Endothelial cell of umbilical vein (primary cell): ENCODE measurements around the gene CDH9. TPM values are rescaled to one million over a fixed set of nuclear protein-coding genes. Genes with fewer than 3 reads are reported as not detected.

ENCODE experiments used
- BruUV-seq: library from RNA; stranded (reverse); fragments of 400-500 nt; replicated peaks from 2 replicates; lab custom pipeline; 2021; lab: Mats Ljungman, UMichigan
- CTCF ChIA-PET: fragments of 300-600, 350-600 bp; sonication (Branson Sonifier 250); formaldehyde crosslinking; loops from one replicate; lab custom pipeline; 2021; ENCODE audit warnings: antibody characterized with exemption, inconsistent platforms; lab: Charles Lee
- POLR2A ChIA-PET: fragments of 300-600, 350-600 bp; sonication (Branson Sonifier 250); formaldehyde crosslinking; loops from one replicate; lab custom pipeline; 2021; ENCODE audit warnings: antibody characterized with exemption, inconsistent platforms; lab: Charles Lee
- DNase-seq: peaks from one replicate; pipeline ENCODE4 v3.0.0-alpha.2; 2011; ENCODE audit warnings: low read depth, low spot score
- FAIRE-seq: peaks from 2 replicates; lab custom pipeline; 2011; peaks lifted over from hg19 to GRCh38; lab: Jason Lieb, UNC
- H2AFZ ChIP-seq: 2 replicates; pipeline ENCODE4 v1.6.0; 2012; ENCODE audit warnings: low read depth, low read length, control low read depth, inconsistent platforms
- H3K27ac ChIP-seq: 2 replicates; pipeline ENCODE4 v1.5.1; 2011; ENCODE audit warnings: low read depth, mild to moderate bottlenecking, control low read depth, low read length, moderate library complexity; ENCODE audit not compliant: insufficient read depth
- H3K27me3 ChIP-seq, 2 experiments: 2 replicates each; pipeline versions ENCODE4 v1.6.0 to v1.6.1; 2011; ENCODE audit warnings: low read length in 2 of 2, mixed read lengths in 1 of 2; ENCODE audit not compliant: control insufficient read depth in 2 of 2, insufficient read depth in 2 of 2
- H3K36me3 ChIP-seq, 2 experiments: 2 replicates in 1 of 2; 3 replicates in 1 of 2; pipeline ENCODE4 v1.5.1; 2011; ENCODE audit warnings: low read length in 2 of 2, mild to moderate bottlenecking in 1 of 2, moderate library complexity in 1 of 2; ENCODE audit not compliant: control insufficient read depth in 2 of 2, insufficient read depth in 2 of 2; ENCODE audit errors: extremely low read depth in 1 of 2
- H3K4me1 ChIP-seq: 3 replicates; pipeline ENCODE4 v1.5.1; 2011; ENCODE audit warnings: mild to moderate bottlenecking, low read length; ENCODE audit not compliant: control insufficient read depth, insufficient read depth; ENCODE audit errors: extremely low read depth
- H3K4me2 ChIP-seq: 2 replicates; pipeline ENCODE4 v1.6.1; 2011; ENCODE audit warnings: low read length, control low read depth, mixed read lengths; ENCODE audit not compliant: insufficient read depth
- H3K4me3 ChIP-seq, 3 experiments: fragments of 200-600 bp in 1 of 3; sonication (generic), shearing (Covaris generic) in 1 of 3; replicated peaks in 1 of 3; 2 replicates each; pipeline ENCODE4 v1.5.1; 2011 to 2016; ENCODE audit warnings: control low read depth in 3 of 3, low read length in 3 of 3, mild to moderate bottlenecking in 2 of 3, inconsistent platforms in 1 of 3, low read depth in 1 of 3, moderate library complexity in 1 of 3; ENCODE audit not compliant: insufficient read depth in 1 of 3
- H3K79me2 ChIP-seq: 2 replicates; pipeline ENCODE4 v1.6.0; 2012; ENCODE audit warnings: low read length, inconsistent platforms; ENCODE audit not compliant: control insufficient read depth, insufficient read depth
- H3K9ac ChIP-seq: replicated peaks from 2 replicates; pipeline ENCODE3; 2011; ENCODE audit warnings: low read length, control low read depth; ENCODE audit not compliant: insufficient read depth; ENCODE audit errors: extremely low read depth
- H3K9me1 ChIP-seq: replicated peaks from 3 replicates; pipeline ENCODE4 v1.6.0; 2011; ENCODE audit warnings: mild to moderate bottlenecking, low read length; ENCODE audit not compliant: control insufficient read depth, insufficient read depth; ENCODE audit errors: extremely low read depth
- H3K9me3 ChIP-seq: replicated peaks from 2 replicates; pipeline ENCODE4 v1.5.1; 2012; ENCODE audit warnings: low read length, inconsistent platforms; ENCODE audit not compliant: control insufficient read depth, insufficient read depth
- H4K20me1 ChIP-seq: replicated peaks from 2 replicates; pipeline ENCODE3; 2011; ENCODE audit warnings: mild to moderate bottlenecking, low read length; ENCODE audit not compliant: control insufficient read depth, insufficient read depth; ENCODE audit errors: extremely low read depth
- EZH2 ChIP-seq: IDR thresholded peaks from 2 replicates; pipeline ENCODE4 v1.6.1; 2012; ENCODE audit warnings: borderline replicate concordance, low read depth, mild to moderate bottlenecking, moderate library complexity, low read length, inconsistent platforms; ENCODE audit not compliant: severe bottlenecking
- FOS ChIP-seq: IDR thresholded peaks from 2 replicates; pipeline ENCODE4 v1.6.1; 2011; ENCODE audit warnings: mild to moderate bottlenecking, low read length, moderate library complexity, borderline replicate concordance; ENCODE audit not compliant: insufficient read depth
- GATA2 ChIP-seq: IDR thresholded peaks from 2 replicates; pipeline ENCODE4 v1.7.0; 2011; ENCODE audit warnings: low read depth, mild to moderate bottlenecking, moderate library complexity, mixed read lengths, low read length; ENCODE audit not compliant: insufficient read length, insufficient read depth
- JUN ChIP-seq: IDR thresholded peaks from 2 replicates; pipeline ENCODE4 v1.6.1; 2011; ENCODE audit warnings: borderline replicate concordance, low read depth; ENCODE audit not compliant: insufficient read length, insufficient read depth
- MAX ChIP-seq: IDR thresholded peaks from 2 replicates; pipeline ENCODE4 v1.6.1; 2011; ENCODE audit not compliant: insufficient read depth, insufficient read length
- MYC ChIP-seq: IDR thresholded peaks from one replicate; pipeline ENCODE4 v1.6.1; 2011; ENCODE audit warnings: mild to moderate bottlenecking, low read depth, low read length
- POLR2A ChIP-seq: IDR thresholded peaks from 2 replicates; pipeline ENCODE4 v1.6.1; 2012; ENCODE audit warnings: low read depth, mild to moderate bottlenecking, control low read depth, low read length
- POLR2AphosphoS5 ChIP-seq: IDR thresholded peaks from 2 replicates; pipeline ENCODE4 v1.6.1; 2012; ENCODE audit warnings: low read depth, mild to moderate bottlenecking, control low read depth, low read length, moderate library complexity; ENCODE audit not compliant: insufficient read depth
- dilution Hi-C: fragments of 300-500 bp; cut with MboI; formaldehyde crosslinking; loops from one replicate; pipeline ENCODE4 v1.15.0; 2019; ENCODE audit warnings: low sequenced_read_pairs; ENCODE audit not compliant: extremely low pct_ligation_motif_present
- intact Hi-C: fragments of 100-400 bp; cut with micrococcal nuclease; formaldehyde crosslinking; loops from one replicate; pipeline ENCODE4 v1.10.0; 2022
- polyA plus RNA-seq, 4 experiments: library from polyadenylated mRNA; depleted of rRNA in 3 of 4; stranded (reverse) in 3 of 4; unstranded in 1 of 4; fragments of >200 nt; gene quantifications; 2 replicates each; pipeline versions ENCODE4 v1.2.1 to v1.2.3, GENCODE V29; 2011 to 2012; ENCODE audit warnings: missing spikeins in 1 of 4
- total RNA-seq: library from RNA; stranded (reverse); gene quantifications from 2 replicates; pipeline ENCODE4 v1.2.3, GENCODE V29; 2021

Gene CDH9
- total and polyA plus RNA-seq, 2 donors (not counting 3 experiments of a cell fraction or from before 2014, with no cell fraction given): not detected

GRCh38 chr5:26932238-26932637 is 106.1 kb downstream of the CDH9 start:
- Histone ChIP-seq H3K9ac (no peak overlapping the region), H3K4me3 (no peak overlapping the region), H3K79me2 (no peaks in the 10 kb centered on the region), H3K9me1 (no peaks in the 10 kb centered on the region), H3K36me3 (no peaks in the 10 kb centered on the region), H2AFZ (no peak overlapping the region), H3K9me3 (peaks cover 2% of the 10 kb centered on the region), H3K4me1 (no peaks in the 10 kb centered on the region), H3K27me3 (no peaks in the 10 kb centered on the region), H4K20me1 (no peaks in the 10 kb centered on the region), H3K4me2 (no peak overlapping the region), H3K27ac (no peak overlapping the region)
- intact Hi-C loops (no loop called here), dilution Hi-C loops (no loop called here)
- FAIRE-seq: no peak
- ChIA-PET CTCF (no interaction called here), POLR2A (no interaction called here)
- BruUV-seq: no TSS peak
- no peak for DNase-seq
- TF ChIP-seq JUN (no peak), GATA2 (no peak), MAX (no peak), POLR2AphosphoS5 (no peak)

GRCh38 chr5:26921439-26921838 is 116.9 kb downstream of the CDH9 start:
- Histone ChIP-seq H3K4me3 (no peak overlapping the region), H2AFZ (no peak overlapping the region), H3K4me2 (no peak overlapping the region), H4K20me1 (no peaks in the 10 kb centered on the region), H3K9me3 (peaks cover 3% of the 10 kb centered on the region), H3K9ac (no peak overlapping the region), H3K36me3 (no peaks in the 10 kb centered on the region), H3K4me1 (no peaks in the 10 kb centered on the region), H3K9me1 (no peaks in the 10 kb centered on the region), H3K27ac (no peak overlapping the region), H3K79me2 (no peaks in the 10 kb centered on the region), H3K27me3 (no peaks in the 10 kb centered on the region)
- dilution Hi-C loops: no loop called here
- no TSS peak for BruUV-seq
- ChIA-PET POLR2A (no interaction called here), CTCF (no interaction called here)
- TF ChIP-seq POLR2A: no peak
- no peak for TF ChIP-seq GATA2
- no peak for TF ChIP-seq MAX
- TF ChIP-seq MYC: no peak
- TF ChIP-seq EZH2: no peak
- no peak for TF ChIP-seq FOS
- DNase-seq: no peak
- intact Hi-C loops: no loop called here
- no peak for FAIRE-seq
